ENCODE results near the gene PROSER2. TPM values are rescaled to one million over a fixed set of nuclear protein-coding genes. Genes with fewer than 3 reads are reported as not detected.

Gene PROSER2, protein sequence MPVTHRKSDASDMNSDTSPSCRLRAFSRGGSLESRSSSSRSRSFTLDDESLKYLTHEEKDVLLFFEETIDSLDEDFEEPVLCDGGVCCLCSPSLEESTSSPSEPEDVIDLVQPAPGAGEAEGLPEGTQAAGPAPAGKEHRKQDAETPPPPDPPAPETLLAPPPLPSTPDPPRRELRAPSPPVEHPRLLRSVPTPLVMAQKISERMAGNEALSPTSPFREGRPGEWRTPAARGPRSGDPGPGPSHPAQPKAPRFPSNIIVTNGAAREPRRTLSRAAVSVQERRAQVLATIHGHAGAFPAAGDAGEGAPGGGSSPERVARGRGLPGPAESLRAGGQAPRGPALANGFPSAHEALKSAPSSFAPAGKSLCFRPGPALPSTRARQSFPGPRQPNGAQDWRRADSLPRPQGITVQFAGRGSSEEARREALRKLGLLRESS
- total RNA-seq: 1.5 and 3.3 TPM in 2 replicates

GRCh38 chr10:11823122-11823988, at the start of gene PROSER2:
TSS of gene PROSER2 (plus strand) at chr10:11823356. CDS start at chr10:11852078, 28,722 bp downstream.

Other genes starting within 250 kb of the PROSER2 start
- gene USP6NL, start 211.7 kb upstream of the PROSER2 start, total RNA-seq: 8.1 and 10.2 TPM in 2 replicates
- gene ECHDC3, start 81.0 kb upstream of the PROSER2 start, total RNA-seq: 2.9 and 4.4 TPM in 2 replicates
- gene UPF2, start 219.5 kb downstream of the PROSER2 start, total RNA-seq: 11.4 and 16.6 TPM in 2 replicates
- gene DHTKD1, start 245.6 kb downstream of the PROSER2 start, total RNA-seq: 18.0 and 20.1 TPM in 2 replicates